NCI-H526 (cell line): ENCODE measurements around the gene GAS5.
"Not testable (repeated sequence)": the region's sequence is repeated elsewhere in the genome, so short reads cannot be mapped to it uniquely, and the experiment has no call there.

Source experiments
- DNase-seq, 2 experiments: peaks; one replicate each; lab custom pipeline; 2025; lab: John Stamatoyannopoulos, UW

The GAS5 gene

GRCh38 chr1:173867753-173868265 lies at the start of gene GAS5:
Gene GAS5, minus strand, starts transcription at chr1:173867989.
- peak; percentile 100 for DNase-seq

GRCh38 chr1:173917149-173917548 lies 49.4 kb upstream of the GAS5 start, which contains the start of gene SERPINC1:
Gene SERPINC1, minus strand, starts transcription at chr1:173917327. Its CDS starts 68 bp downstream, at chr1:173917259.
- DNase-seq, result no peak

DNA sequence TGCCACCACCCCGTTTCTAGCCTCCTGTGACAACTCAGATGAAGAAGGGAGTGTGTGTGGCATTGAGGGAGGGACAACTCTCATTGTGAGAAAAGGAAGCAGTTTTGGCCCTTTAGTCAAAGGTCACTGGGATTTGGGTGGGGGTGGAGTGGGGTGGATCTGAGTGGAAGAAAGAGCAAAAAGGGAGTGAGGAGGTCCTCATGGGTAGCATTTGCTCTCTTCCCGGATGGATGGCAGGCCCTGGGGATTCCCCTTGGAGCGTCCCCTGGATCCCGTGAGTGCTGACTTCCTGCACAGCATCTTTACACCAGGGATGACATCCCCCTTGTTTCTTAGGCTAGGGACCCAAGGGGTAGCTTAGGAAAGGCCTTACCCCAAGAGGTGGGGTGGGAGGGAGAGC lies 48.9 kb upstream of the GAS5 start:
- DNase-seq, result no peak

GRCh38 chr1:173915596-173915995 lies 47.8 kb upstream of the GAS5 start:
- no peak for DNase-seq

DNA sequence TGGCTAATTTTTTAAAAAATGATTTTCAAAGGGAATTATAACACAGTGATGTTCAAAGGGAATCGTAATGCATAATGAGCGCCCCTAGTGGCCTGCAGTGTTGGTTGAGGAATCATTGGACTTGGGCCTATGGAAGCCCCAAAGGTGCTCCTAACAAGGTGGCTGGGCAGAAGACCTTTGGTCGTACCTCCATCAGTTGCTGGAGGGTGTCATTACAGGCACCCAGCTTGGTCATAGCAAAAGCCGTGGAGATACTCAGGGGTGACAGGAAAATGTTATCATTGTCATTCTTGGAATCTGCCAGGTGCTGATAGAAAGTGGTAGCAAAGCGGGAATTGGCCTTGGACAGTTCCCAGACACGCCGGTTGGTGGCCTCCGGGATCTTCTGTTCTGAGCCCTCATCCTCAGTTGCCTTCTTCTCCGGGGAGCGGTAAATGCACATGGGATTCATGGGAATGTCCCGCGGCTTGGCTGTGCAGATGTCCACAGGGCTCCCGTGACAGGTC lies 46.6 kb upstream of the GAS5 start:
- DNase-seq, result peak; percentile 39 to 80

GRCh38 chr1:173913111-173913510 lies 45.3 kb upstream of the GAS5 start:
- DNase-seq, result no peak

DNA sequence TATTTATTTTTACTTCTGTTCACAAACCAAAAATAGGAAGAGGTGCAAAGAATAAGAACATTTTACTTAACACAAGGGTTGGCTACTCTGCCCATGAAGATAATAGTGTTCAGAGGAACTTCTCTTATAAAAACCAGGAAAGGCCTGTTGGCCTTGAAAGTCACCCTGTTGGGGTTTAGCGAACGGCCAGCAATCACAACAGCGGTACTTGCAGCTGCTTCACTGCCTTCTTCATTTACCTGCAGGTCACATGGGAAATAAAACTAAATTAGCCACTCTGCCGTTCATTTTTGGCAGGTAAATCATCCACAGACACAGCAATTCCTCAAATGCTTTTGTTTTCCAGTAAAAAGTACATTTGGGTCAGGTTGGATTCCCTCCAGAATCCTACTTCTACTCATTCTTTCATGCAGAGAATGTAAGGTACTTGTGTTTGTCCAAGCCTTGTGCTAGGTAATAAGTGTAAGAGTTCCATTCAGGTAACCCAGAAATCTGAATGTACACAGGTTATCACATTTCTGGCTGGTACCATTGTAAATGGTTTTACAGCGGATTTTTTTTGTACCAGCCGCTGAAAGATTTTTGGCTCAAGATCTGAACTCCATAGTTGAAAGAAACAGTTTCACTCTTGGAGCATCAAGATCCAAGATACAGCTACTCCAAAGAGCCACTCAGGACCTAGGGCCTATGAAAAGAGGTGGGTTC lies 36.2 kb upstream of the GAS5 start:
- DNase-seq, result no peak

GRCh38 chr1:173900992-173901391 lies 33.2 kb upstream of the GAS5 start:
- DNase-seq, result no peak

DNA sequence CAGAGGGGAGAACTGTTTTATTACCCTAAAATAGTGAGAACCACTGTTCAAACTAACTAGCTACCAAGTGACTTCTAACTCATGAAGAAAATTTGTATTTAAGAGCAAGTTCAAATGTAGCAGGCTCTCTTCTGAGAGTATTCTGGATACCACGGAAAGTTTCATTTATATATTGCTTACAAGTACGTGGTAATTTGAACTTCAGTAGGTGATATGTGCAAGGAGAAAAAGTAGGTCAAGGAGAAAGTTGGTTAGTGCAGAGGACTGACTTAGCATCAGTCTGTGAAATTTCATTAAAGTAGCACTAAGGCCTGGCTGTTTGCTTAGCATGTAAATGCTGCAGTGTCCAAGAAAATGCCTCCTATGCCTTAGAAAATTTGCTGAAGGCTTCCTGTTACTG lies 32.6 kb upstream of the GAS5 start:
- DNase-seq, result no peak

DNA sequence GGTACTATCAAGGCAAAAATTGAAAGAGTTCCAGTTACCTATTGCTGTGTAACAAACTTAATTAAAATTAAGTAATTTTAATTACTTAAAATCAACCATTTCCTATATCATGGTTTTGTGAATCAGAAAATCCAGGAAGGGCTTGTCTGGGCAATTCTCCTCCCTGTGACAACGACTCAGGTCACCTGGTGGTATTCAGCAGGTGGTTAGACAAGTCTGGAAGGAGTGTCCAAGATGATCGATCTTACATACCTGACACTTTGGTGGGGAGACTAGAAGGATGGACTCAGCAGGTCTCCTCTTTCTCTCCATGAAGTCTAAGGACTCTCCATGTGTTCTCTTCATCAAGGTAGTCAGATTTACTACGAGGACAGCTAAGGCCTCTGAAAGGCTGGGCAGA lies 26.4 kb upstream of the GAS5 start:
- no peak for DNase-seq

GRCh38 chr1:173893611-173894010 lies 25.8 kb upstream of the GAS5 start:
- no peak for DNase-seq

GRCh38 chr1:173889885-173890284 lies 22.1 kb upstream of the GAS5 start:
- no peak for DNase-seq

- no peak for DNase-seq
Observed at GRCh38 chr1:173888749-173889148, 21.0 kb upstream of the GAS5 start.

DNA sequence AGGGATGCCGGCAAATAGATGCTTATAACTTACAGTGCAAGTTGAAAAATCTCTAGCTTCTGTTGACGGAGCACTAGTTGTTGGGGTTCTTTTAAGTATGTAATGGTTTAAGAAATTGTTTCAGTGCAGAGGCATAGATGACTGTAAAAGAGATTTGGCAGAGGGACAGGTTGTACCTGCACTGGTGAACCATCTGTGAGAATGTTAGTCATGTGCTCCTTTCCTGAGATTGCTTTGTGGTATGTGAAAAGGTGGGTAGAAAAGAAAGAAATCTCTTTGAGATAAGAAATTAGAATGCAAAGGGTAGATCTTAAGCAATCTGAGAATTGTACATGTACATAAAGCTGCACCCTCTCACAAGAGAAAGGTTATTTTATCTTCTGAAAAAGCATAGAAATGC lies 19.8 kb upstream of the GAS5 start:
- DNase-seq, result no peak

- no peak for DNase-seq
Observed at GRCh38 chr1:173886746-173887611, 19.2 kb upstream of the GAS5 start.

DNA sequence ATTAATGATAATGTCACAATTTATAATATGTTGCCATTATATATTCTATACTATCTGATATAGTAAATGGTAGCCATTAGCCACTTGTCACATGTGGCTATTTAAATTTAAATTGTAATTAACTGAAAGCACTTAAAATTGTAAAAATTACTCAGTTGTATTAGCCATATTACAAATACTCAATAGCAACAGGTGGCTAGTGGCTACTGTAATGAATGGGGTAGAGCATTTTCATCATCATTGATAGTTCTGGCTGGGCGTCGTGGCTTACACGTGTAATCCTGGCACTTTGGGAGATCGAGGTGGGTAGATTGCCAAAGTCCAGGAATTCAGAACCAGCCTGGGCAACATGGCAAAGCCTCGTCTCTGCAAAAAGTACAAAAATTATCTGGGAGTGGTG lies 16.9 kb upstream of the GAS5 start:
- DNase-seq, result no peak

DNA sequence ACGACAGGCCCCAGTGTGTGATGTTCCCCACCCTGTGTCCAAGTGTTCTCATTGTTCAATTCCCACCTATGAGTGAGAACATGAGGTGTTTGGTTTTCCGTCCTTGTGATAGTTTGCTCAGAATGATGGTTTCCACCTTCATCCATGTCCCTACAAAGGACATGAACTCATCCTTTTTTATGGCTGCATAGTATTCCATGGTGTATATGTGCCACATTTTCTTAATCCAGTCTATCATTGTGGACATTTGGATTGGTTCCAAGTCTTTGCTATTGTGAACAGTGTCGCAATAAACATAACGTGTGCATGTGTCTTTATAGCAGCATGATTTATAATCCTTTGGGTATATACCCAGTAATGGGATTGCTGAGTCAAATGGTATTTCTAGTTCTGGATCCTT lies 13.3 kb upstream of the GAS5 start:
- not testable (repeated sequence) for DNase-seq

DNA sequence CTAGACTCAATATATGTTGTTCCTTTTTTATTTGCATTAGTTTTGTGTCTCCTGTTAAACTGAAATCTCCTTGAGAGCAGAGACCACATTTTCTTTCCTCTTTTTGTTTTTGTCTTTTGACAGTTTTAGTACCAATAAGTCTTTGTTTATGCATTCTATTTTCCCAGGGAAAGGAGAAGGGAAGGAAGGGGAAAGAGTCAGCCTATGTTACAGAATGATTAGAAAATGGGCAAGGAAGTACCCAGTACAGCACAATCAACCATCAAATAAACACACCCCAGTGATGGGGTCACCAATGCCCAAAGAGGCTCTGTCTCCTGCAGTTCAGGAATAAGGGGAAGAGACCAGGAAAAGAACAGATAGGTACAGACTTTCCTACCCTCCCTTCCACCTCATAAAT lies 10.5 kb upstream of the GAS5 start:
- no peak for DNase-seq

DNA sequence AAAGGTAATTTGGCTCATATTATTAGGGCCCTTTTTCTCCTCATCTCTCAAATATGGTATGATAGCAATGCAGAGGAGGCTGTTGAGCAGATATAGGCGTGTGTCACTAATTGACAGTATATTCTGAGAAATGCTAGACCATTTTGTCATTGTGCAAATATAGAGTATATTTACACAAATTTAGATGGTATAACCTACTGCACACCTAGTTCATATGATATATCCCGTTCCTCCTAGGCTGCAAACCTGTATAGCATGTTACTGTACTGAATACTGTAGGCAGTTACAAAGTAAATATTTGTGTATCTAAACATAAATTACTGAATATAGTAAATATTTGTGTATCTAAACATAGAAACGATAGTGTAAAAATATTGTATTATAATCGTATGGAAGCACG lies 8.9 kb upstream of the GAS5 start:
- no peak for DNase-seq

DNA sequence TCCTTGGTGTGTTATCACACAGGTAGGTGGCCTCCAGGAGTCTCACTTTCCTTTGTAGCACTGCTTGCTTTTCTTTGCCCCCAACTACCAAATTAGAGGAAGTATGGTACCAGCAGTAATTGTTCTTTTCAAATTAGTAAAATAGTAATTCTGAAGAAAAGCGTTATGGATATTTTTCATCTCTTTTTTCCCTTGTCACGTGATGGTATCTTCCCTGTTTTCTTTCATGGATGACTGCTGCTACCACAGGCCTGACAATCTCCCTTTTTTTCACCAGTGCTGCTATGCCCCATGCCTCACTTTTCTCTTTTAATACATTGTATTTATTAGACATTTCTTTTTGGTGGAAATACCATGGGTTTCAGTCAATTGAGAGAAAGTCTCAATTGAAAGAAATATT lies 3.7 kb upstream of the GAS5 start:
- no peak for DNase-seq

DNA sequence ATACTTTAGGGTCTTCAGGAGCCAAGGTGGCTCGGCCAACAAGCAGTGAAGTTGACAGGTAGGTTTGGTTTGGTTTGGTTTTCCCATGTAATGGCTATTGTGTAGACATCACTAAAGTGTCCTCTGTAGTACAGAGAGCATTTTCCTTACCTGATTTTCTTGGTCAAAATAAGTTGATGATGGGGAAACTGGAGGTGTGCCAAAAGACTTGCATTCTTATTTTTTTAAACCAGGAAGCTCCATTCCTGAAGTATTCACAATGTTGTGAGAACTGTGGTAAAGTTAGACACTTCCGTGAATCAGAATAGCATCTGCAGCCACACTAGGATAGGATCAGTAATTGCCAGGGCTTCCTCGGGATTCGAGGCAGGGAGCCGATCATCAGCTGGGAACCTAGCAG lies 3.3 kb upstream of the GAS5 start:
- no peak for DNase-seq

DNA sequence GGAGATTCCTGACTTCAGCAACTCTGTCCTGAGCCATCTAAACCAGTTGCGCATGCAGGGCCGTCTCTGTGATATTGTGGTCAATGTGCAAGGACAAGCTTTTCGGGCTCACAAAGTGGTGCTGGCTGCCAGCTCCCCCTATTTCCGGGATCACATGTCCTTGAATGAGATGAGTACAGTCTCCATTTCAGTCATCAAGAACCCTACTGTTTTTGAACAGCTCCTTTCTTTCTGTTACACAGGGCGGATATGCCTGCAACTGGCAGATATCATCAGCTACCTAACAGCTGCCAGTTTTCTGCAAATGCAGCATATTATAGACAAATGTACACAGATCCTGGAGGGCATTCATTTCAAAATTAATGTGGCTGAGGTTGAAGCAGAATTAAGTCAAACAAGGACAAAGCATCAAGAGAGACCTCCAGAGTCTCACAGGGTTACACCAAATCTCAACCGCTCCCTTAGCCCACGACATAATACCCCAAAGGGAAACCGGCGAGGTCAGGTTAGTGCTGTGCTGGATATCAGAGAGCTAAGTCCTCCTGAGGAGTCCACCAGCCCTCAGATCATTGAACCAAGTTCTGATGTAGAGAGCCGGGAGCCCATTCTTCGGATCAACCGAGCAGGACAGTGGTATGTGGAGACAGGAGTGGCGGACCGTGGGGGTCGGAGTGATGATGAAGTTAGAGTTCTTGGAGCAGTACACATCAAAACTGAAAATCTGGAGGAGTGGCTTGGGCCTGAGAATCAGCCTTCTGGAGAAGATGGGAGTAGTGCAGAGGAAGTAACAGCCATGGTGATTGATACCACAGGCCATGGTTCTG lies 2.7 kb upstream of the GAS5 start:
- DNase-seq, result no peak
